AG10803 (cell line): ENCODE measurements around the gene IRX6.

Experiments
- DNase-seq: peaks from one replicate; pipeline ENCODE4 v3.0.0; 2010; ENCODE audit warnings: low read depth
- H3K4me3 ChIP-seq: 2 replicates; pipeline ENCODE4 v1.5.1; 2011; ENCODE audit warnings: mild to moderate bottlenecking, low read length, control low read depth
- CTCF ChIP-seq: conservative IDR thresholded peaks from 2 replicates; pipeline ENCODE4 v1.5.1; 2011; ENCODE audit warnings: mild to moderate bottlenecking, low read length, control low read depth, inconsistent platforms

IRX6 gene

GRCh38 chr16:55322327-55322726, 1.7 kb upstream of the IRX6 start:
- no peak for TF ChIP-seq CTCF
- H3K4me3 ChIP-seq = no peak overlapping the region
- DNase-seq = no peak

- no peak overlapping the region for H3K4me3 ChIP-seq
- DNase-seq = peak; percentile 4
- no peak for TF ChIP-seq CTCF
These were observed 479 bp downstream of the IRX6 start for GRCh38 chr16:55324285-55325079.

DNA sequence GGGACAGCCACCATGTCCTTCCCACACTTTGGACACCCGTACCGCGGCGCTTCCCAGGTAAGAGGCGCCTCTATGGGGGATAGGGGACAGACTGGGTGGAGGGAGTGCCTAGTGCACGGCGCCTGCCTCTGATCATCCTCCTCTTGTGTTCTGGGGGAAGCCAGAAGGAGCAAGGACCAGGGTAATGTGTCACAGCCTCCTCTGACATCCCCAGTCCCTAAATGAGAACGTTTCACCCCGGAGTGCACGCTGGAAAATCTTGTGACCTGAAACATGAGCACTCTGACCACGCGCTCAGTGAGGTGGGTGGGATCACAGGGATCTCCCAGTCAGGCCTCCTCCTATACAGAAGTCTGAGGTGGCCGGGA, 1.1 kb downstream of the IRX6 start:
- no peak overlapping the region for H3K4me3 ChIP-seq
- no peak for TF ChIP-seq CTCF

GRCh38 chr16:55325458-55326109, 1.6 kb downstream of the IRX6 start:
- no peak for TF ChIP-seq CTCF
- no peak overlapping the region for H3K4me3 ChIP-seq
- DNase-seq = no peak

More for the DNA sequence above, 1.1 kb downstream of the IRX6 start:
- DNase-seq = no peak

GRCh38 chr16:55326261-55327092, 2.5 kb downstream of the IRX6 start:
- no peak overlapping the region for H3K4me3 ChIP-seq
- DNase-seq = no peak

More at GRCh38 chr16:55326261-55327092, 2.5 kb downstream of the IRX6 start:
- TF ChIP-seq CTCF = no peak
